KG1 (cell line): ENCODE data around the gene ZKSCAN1.
"Not testable (repeated sequence)": the region's sequence is repeated elsewhere in the genome, so short reads cannot be mapped to it uniquely, and the experiment has no call there.

Source experiments
- DNase-seq: peaks from one replicate; lab custom pipeline; 2025; lab: John Stamatoyannopoulos, UW

Gene ZKSCAN1

GRCh38 chr7:100015232-100016214, at the start of gene ZKSCAN1:
TSS of gene ZKSCAN1 (plus strand) at chr7:100015596. CDS start at chr7:100023507, 7,911 bp downstream.
- DNase-seq = peak; percentile 22

GRCh38 chr7:99969298-99969697, 46.1 kb upstream of the ZKSCAN1 start:
- no peak for DNase-seq

- not testable (repeated sequence) for DNase-seq
Measured at GRCh38 chr7:99969813-99970212, 45.6 kb upstream of the ZKSCAN1 start.

GRCh38 chr7:99971242-99971641, 44.2 kb upstream of the ZKSCAN1 start:
- DNase-seq = no peak

- DNase-seq = not testable (repeated sequence)
Measured at GRCh38 chr7:99973817-99974216, 41.6 kb upstream of the ZKSCAN1 start.

GRCh38 chr7:99974681-99975080, 40.7 kb upstream of the ZKSCAN1 start:
- DNase-seq = no peak

- DNase-seq = no peak
Measured at GRCh38 chr7:99975782-99976521, 39.4 kb upstream of the ZKSCAN1 start, which contains the start of gene AZGP1. TSS of gene AZGP1 (minus strand) at chr7:99976031. CDS start at chr7:99976020, 11 bp downstream.

- DNase-seq = no peak
Measured at GRCh38 chr7:99976626-99977025, 38.8 kb upstream of the ZKSCAN1 start.

- not testable (repeated sequence) for DNase-seq
Measured at GRCh38 chr7:99979814-99980225, 35.6 kb upstream of the ZKSCAN1 start.

GRCh38 chr7:99980448-99980872, 34.9 kb upstream of the ZKSCAN1 start:
- not testable (repeated sequence) for DNase-seq

GRCh38 chr7:99981066-99981465, 34.3 kb upstream of the ZKSCAN1 start:
- DNase-seq = not testable (repeated sequence)

- no peak for DNase-seq
Measured at GRCh38 chr7:99984593-99984992, 30.8 kb upstream of the ZKSCAN1 start.

GRCh38 chr7:99987306-99987705, 28.1 kb upstream of the ZKSCAN1 start:
- not testable (repeated sequence) for DNase-seq

- DNase-seq = no peak
Measured at GRCh38 chr7:99987846-99988245, 27.6 kb upstream of the ZKSCAN1 start.

- no peak for DNase-seq
Measured at GRCh38 chr7:99990460-99990852, 24.9 kb upstream of the ZKSCAN1 start.

- not testable (repeated sequence) for DNase-seq
Measured at GRCh38 chr7:99991543-99991942, 23.9 kb upstream of the ZKSCAN1 start.

- no peak for DNase-seq
Measured at GRCh38 chr7:99992330-99993038, 22.9 kb upstream of the ZKSCAN1 start.

- no peak for DNase-seq
Measured at GRCh38 chr7:99994819-99995218, 20.6 kb upstream of the ZKSCAN1 start.

- DNase-seq = no peak
Measured at GRCh38 chr7:99996755-99997544, 18.4 kb upstream of the ZKSCAN1 start.

GRCh38 chr7:99997545-99998137, 17.8 kb upstream of the ZKSCAN1 start:
- DNase-seq = no peak

GRCh38 chr7:100000239-100000638, 15.2 kb upstream of the ZKSCAN1 start:
- no peak for DNase-seq
